CD4-positive, alpha-beta T cell treated with Interleukin-4 for 1 hour (primary cell): ENCODE measurements around the gene TTC7B.
"Not testable (repeated sequence)": the region's sequence is repeated elsewhere in the genome, so short reads cannot be mapped to it uniquely, and the experiment has no call there.

Experiments
- DNase-seq, 2 donors: peaks; one replicate each; pipeline ENCODE4 v3.0.0-alpha.2; 2020 to 2022

TTC7B gene

GRCh38 chr14:90815822-90816662, at the start of gene TTC7B:
TTC7B (minus strand) TSS chr14:90816430; CDS start chr14:90816295, 135 bp downstream.
- DNase-seq = peak in 1 of 2 donors; percentile 26

DNA sequence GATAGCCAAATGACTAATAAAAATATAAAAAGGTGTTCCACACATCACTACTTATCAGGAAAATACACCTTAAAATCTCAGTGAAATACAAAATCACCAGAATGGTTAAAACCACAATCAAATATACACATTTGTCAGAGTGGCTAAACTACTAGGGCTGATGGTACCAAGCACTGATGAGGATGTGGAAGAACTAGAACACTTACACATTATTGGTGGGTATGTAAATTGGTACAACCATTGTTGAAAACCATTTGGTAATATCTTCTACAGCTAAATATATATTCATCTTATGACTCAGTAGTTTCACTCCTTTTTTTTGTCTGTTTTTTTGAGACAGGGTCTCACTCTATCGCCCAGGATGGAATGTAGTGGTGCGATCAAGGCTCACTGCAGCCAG, 48.5 kb upstream of the TTC7B start:
- no peak for DNase-seq

DNA sequence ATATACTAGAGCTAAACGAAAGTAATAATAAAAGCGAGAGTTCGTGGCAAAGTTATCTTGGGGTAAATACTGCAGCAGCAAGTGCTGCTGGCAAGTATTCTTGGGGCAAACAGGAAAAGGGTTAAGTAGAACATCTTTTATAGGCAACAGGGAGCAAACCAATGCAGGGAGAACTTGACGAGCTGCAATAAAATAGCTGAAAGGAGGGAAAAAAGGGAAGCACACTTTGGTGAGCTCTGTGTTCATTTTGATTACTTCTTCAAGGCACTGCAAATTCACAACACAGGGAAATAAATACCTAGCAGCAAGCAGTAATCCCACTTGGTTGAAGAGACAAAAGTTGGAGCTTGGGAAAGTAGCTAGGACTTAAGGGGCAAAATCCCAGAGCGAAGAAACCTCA, 42.3 kb upstream of the TTC7B start:
- DNase-seq = no peak

DNA sequence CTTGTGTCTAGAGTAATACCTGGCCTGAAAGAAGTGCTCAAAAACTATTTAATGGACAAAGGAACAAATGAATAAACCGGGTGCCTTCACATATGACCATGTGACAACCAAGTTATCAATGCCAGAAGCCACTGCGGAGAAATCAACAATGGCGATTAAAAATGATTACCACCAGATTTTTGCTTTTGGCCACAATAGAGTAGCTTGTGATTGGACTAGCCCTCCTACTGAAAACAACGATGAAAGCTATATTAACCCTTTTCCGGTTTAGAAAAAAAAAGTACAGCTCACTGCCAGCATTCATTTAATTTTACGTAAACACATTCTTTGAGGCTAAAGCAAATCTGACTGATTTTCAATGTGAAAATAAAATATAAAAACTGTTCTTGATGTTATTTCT, 41.6 kb upstream of the TTC7B start:
- no peak for DNase-seq

DNA sequence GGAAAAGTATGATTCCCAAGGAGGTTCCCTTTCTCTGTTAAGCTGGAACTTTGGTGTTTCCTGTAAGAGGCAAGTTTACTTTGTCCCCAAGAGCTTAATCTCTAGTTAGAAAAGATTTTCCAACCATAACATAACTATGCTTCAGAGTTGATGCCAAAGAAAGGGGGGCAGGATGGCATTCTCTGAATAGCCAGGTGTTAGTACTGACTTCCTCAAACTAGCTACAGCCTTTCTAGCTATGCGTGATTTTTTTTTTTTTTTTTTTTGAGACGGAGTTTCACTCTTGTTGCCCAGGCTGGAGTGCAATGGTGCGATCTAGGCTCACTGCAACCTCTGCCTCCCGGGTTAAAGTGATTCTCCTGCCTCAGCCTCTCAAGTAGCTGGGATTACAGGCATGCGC, 39.9 kb upstream of the TTC7B start:
- DNase-seq = not testable (repeated sequence)

DNA sequence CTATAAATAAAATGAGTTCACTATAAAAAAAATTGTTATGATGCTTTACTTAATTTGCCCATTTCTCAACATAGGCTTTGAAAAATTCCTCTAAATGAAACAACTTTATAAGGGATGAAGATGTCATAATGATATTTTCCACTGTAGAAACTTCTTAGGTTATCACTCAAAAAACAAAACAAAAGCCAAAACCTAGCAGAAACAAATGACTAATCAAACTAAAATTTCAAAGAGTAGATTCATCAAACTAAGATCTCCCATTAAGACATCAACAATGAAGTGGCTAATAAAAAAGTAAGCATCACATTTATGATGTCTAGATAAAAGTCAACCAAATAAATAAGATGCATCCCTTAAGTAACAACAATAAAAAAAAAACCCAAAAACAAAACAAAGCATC, 36.9 kb upstream of the TTC7B start:
- DNase-seq = no peak

DNA sequence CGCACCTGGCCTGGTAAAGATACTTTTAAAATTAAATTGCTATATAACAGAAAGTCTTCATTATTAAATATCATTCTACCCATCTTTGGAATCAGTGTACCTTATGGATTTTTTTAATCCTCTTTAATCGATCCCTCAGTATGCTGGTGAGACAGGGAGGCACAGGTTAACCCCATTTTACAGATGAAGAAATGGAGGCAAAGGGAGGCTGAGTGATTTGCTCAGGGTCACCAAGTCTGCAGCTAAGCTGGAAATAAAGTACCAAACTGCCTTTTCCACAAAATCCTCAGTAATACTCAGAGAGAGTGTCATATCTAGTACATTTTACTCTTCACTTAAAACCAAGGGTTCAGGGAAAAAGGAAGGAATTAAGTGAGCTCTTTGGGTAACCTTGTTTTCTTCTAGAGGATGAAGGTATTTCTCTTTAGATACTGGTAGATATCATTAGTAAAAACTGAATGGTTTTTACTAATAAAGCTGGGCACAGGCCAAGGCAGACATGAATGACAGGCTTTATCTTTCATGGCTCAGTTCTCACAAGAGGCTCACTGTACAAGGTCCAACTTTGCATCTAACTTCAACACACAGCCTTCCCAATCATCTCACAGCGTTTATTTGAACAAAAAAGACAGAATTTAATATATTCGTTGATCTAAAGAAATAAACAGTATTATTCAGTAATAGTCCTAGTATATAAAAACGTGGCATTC, 35.3 kb upstream of the TTC7B start:
- no peak for DNase-seq

- DNase-seq = no peak
Observed at GRCh38 chr14:90850487-90850886, 34.3 kb upstream of the TTC7B start.

GRCh38 chr14:90849787-90850444, 33.7 kb upstream of the TTC7B start:
- no peak for DNase-seq

- no peak for DNase-seq
Observed at GRCh38 chr14:90848944-90849731, 32.9 kb upstream of the TTC7B start.

- no peak for DNase-seq
Observed at GRCh38 chr14:90846511-90846910, 30.3 kb upstream of the TTC7B start.

DNA sequence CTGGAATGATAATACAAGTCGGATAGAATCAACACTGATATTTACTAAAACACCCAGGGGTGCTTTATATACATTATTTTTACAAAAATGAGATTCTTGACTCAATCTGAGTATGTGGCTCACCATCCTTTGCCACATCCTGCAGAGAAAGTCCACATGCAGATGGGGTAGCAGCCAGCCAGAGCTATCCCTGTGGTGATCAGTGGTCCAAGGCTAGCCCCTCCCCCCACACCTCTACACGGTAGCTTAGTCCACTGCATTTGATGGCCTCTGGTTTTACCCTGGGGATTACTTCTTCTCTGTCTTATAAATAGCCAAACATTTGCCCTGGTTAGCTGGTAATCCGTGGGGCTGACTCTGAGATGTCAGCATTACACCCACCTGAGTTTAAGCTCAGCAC, 28.1 kb upstream of the TTC7B start:
- DNase-seq = no peak

GRCh38 chr14:90842726-90843125, 26.5 kb upstream of the TTC7B start:
- no peak for DNase-seq

DNA sequence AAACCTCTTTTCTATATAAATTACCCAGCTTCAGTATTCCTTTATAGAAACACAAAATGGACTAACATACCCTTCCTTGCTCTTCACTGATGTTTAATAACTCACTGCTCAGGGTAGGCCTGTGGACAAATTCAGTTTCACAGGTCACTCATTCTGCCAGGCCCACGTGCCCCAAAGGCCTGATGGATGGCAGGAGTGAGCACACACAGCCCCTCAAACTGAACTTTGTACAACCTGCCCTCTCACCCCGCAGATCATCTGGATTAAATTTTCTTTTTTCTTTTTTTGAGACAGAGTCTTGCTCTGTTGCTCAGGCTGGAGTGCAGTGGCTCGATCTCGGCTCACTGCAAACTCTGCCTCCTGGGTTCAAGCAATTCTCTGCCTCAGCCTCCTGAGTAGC, 24.4 kb upstream of the TTC7B start:
- DNase-seq = not testable (repeated sequence)

- no peak for DNase-seq
Observed at GRCh38 chr14:90839889-90840266, 23.6 kb upstream of the TTC7B start.

GRCh38 chr14:90839024-90839888, 23.0 kb upstream of the TTC7B start:
- DNase-seq = no peak

DNA sequence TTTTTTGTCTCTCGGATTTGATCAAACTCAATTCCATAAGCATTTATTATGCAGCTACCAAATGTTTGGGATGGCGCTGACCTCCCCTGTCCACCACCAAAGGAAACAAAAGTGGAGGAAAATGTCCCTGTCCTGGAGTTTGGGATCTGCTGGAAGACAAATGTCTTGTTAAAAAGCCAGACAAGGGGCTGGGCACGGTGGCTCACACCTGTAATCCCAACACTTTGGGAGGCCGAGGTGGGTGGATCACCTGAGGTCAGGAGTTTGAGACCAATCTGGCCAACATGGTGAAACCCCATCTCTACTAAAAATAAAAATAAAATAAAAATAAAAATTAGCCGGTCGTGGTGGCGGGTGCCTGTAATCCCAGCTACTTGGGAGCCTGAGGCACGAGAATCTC, 22.3 kb upstream of the TTC7B start:
- DNase-seq = not testable (repeated sequence)

- no peak for DNase-seq
Observed at GRCh38 chr14:90837355-90837754, 21.1 kb upstream of the TTC7B start.

DNA sequence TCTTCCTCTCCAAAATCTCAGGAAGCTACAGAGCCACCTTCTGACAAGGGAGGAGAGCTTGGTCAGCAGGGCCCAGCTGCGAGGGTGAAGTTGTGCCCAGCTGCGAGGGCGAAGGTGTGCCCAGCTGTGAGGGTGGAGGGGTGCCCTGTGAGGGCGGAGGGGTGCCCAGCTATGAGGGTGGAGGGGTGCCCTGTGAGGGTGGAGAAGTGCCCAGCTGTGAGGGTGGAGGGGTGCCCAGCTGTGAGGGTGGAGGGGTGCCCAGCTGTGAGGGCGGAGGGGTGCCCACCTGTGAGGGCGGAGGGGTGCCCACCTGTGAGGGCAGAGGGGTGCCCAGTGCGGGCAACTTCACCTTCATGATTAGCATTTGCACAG, 20.4 kb upstream of the TTC7B start:
- DNase-seq = no peak

- DNase-seq = no peak
Observed at GRCh38 chr14:90831821-90832220, 15.6 kb upstream of the TTC7B start.

DNA sequence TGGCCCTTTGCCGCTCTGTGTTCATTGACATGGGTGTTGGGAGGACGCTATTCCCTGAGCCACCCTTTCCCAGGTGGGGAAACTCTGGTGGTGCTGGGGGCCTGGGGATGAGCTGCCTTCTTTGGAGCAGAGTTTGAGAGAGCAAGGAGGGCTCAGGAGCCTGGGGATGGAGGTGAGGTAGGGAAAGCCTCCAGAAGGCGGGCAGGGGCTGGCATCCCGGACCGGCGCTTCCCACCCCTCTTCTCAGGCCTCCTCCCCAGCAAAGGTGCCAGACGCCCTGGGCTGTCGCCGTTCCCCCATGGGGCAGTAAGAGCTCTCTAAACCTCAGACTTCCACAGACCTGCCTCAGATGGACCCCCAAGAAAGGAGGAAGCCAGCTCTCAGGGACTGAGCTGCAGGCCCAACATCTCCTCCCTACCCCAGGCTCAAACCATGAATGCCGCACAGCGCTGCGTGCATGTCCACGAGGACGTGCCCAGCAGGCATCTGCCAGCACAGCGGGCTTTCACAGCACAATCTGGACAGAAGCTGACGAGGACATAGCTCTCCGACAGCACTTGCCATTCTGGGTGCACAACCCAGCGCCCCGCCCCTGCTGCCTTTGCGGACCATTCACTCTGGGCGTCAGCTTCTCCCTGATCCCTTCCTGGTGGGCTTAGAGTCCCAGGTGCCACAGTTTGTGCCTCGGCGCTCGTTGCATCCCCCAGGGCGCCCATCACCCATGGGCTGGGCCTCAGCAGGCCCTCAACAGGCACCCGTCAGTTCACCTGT, 14.9 kb upstream of the TTC7B start:
- no peak for DNase-seq
